OCI-LY7 (cell line): ENCODE results near the gene PHYKPL.

Source experiments
- EZH2phosphoT487 ChIP-seq: fragments of 200-600 bp; sonication (generic); IDR thresholded peaks from 2 replicates; pipeline ENCODE4 v1.6.1; 2018; ENCODE audit warnings: low read depth, borderline replicate concordance, mild to moderate bottlenecking, mixed run types, antibody characterized with exemption, low read length, moderate library complexity, mixed read lengths
- TF ChIP-seq, protein P1 (sequence below): fragments of 200-600 bp; sonication (generic); conservative IDR thresholded peaks from 2 replicates; pipeline ENCODE4 v1.5.1; 2014; ENCODE audit warnings: mild to moderate bottlenecking, antibody characterized with exemption, low read length, moderate library complexity, mixed read lengths

DNA sequence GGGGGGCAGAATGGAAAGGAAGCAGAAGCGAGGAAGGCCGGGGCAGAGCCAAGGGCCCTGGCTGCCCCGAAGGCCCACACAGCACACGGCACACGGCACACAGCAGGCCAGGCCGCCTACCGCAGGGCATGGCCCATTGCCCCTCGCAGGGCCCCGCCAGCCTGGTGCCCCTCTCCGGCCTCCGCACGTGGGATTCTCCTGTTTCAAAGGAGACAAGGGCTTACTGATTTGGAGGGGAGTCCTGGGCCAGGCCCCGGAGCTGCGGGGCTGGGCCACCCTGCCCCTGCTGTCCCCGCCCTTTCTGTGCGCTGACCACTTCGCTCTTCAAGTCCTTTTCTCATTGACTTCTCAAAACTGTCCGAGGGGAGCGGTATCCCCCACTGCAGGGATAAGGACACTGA, 7.7 kb upstream of the PHYKPL start:
- TF ChIP-seq, protein P1, sequence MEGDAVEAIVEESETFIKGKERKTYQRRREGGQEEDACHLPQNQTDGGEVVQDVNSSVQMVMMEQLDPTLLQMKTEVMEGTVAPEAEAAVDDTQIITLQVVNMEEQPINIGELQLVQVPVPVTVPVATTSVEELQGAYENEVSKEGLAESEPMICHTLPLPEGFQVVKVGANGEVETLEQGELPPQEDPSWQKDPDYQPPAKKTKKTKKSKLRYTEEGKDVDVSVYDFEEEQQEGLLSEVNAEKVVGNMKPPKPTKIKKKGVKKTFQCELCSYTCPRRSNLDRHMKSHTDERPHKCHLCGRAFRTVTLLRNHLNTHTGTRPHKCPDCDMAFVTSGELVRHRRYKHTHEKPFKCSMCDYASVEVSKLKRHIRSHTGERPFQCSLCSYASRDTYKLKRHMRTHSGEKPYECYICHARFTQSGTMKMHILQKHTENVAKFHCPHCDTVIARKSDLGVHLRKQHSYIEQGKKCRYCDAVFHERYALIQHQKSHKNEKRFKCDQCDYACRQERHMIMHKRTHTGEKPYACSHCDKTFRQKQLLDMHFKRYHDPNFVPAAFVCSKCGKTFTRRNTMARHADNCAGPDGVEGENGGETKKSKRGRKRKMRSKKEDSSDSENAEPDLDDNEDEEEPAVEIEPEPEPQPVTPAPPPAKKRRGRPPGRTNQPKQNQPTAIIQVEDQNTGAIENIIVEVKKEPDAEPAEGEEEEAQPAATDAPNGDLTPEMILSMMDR = no peak
- TF ChIP-seq EZH2phosphoT487 = no peak
